NCI-H774 (cell line): ENCODE measurements around the gene CBFA2T2.
"Not testable (repeated sequence)": the region's sequence is repeated elsewhere in the genome, so short reads cannot be mapped to it uniquely, and the experiment has no call there.

Experiments
- DNase-seq: peaks from one replicate; lab custom pipeline; 2025; lab: John Stamatoyannopoulos, UW

The CBFA2T2 gene

DNA sequence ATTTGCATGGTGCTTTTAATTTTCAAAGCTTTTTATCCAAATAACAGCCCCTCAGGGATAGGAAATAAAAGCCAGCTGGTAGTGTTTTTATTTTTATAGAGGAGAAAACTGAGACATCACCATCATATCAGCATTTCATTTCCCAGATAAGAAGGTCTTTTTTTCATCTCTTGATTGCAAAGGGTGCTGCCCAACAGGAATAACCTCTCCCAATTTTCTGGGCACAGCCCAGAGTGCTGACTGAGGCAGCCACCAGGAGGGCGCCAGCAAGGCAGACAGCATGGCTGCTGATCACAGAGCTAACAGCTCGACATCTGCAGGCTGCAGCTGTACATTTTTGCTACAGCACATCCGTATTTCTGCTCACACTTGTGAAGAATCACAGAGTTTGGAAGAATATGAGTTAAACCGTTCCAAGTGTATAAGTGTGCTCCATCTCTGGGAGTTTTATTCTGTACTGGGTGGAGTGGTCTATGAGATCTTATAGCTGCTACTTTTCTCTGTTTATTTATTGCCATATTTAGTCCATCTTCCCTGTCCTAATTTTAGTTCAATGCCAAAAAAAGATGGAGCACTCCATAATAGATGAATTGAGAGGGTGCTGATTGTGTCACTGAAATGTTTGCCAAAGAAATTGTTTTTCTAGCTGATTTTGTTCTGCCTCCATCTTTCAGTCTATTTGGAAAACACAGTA lies 86.7 kb downstream of the CBFA2T2 start:
- no peak for DNase-seq

DNA sequence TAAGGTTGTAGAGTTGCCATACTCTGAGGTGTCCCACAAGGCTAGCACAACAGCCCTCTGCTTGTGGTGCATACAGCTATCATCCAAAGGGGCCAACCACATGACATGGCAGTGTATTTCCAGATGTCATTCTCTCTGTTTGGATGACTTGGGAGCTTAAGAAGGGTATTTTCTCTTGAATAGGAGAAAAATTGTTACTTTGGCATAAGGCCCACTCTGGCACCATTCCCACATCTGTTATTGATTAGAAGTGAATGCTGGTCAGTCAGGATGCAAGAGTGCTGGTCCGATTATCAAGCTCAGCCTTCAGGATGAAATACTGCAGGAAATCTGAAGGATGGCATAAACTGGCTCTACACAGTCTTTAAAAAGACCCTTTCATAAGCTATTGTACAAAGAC lies 88.6 kb downstream of the CBFA2T2 start:
- no peak for DNase-seq

DNA sequence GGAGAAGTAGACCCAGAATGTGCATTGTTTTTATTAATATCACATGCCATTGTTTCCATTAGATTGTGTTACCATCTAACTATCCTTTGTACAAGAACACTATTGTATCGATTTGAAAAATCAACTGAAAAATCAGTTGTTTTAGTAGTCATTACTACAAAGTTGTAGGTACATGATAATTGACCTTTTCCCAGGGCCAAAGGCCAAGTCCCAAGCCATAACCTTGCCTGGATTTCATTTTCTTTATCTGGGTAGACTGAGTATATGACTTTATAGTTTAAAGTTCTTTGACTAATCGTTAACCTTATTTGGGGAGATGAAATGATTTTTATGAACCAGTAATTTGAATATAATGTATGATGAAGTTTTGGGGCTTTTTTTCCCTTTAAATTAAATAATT lies 93.2 kb downstream of the CBFA2T2 start:
- no peak for DNase-seq

- DNase-seq, result no peak
These were observed 95.1 kb downstream of the CBFA2T2 start for GRCh38 chr20:33584976-33585375.

GRCh38 chr20:33585413-33585812 lies 95.5 kb downstream of the CBFA2T2 start:
- DNase-seq, result no peak

DNA sequence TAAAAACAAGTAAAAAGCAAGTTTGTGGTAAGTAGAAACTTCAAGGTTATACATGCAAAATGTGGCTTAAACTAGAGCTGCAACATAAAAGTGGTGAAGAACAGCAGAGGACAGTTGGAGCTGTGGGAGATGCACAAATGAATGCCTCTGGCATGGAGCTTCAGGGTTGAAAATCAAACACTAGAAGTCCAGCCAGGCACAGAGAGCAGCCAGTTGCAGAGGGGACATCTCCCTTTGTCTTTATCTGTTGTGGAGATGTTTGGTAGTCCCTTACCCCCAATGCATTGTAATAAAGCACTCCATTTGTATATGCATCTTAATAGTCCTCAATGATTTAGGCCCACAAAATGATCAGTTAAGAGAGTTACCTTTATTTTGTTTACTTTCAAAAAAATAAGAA lies 99.2 kb downstream of the CBFA2T2 start:
- no peak for DNase-seq

- not testable (repeated sequence) for DNase-seq
These were observed 102.0 kb downstream of the CBFA2T2 start for GRCh38 chr20:33591901-33592300.

GRCh38 chr20:33594743-33595142 lies 104.8 kb downstream of the CBFA2T2 start:
- DNase-seq, result no peak

- DNase-seq, result no peak
These were observed 110.5 kb downstream of the CBFA2T2 start for GRCh38 chr20:33600414-33600813.

DNA sequence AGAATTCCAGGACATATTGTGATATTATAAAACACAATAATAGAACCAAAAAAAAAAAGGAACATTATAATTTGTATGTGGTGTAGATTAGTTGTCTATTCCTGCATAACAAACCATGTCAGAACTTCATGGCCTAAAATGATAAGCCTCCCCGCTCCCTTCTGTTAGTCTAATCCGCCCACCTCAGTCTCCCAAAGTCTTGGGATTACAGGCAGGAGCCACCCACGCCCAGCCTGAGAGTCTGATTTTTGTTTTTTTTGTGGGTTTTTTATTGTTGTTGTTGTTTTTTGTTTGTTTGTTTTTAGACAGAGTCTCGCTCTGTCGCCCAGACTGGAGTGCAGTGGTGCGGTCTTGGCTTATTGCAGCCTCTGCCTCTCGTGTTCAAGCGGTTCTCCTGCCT lies 111.1 kb downstream of the CBFA2T2 start:
- DNase-seq, result no peak

DNA sequence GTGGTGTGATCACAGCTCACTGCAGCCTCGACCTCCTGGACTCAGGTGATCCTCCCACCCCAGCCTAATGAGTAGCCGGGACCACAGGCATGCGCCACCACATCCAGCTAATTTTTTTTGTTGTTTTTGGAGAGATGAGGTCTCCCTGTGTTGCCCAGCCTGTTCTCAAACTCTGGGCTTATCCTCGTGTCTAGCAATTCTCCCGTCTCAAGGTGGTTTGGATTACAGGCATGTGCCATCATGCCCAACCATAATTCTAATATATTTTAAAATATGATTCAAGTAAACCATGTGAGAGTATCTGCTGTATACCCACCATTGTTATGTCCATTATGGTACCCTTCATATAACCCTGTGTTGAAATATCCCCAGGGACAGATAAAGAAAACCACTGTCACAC lies 112.0 kb downstream of the CBFA2T2 start:
- no peak for DNase-seq

GRCh38 chr20:33602826-33603590 lies 113.1 kb downstream of the CBFA2T2 start:
- DNase-seq, result no peak

- DNase-seq, result no peak
These were observed 114.4 kb downstream of the CBFA2T2 start for GRCh38 chr20:33604084-33604990.

DNA sequence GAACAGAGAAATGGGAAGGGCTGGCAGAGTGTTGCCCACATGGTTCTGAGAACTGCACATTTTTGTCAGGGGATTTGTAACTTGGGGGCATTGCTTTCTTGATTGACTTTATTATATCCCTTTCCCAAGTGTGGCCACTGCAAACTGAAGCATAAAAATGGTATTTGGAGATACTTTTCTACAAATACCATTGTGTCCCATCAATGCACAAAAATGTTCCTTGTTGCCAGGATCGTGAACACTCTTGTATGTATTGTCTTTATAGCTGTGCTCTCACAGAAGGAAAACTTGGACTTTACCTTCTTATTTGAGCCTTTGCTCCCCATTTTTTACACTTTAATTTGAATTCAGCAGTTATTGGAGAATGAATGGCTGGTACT lies 115.1 kb downstream of the CBFA2T2 start:
- no peak for DNase-seq

DNA sequence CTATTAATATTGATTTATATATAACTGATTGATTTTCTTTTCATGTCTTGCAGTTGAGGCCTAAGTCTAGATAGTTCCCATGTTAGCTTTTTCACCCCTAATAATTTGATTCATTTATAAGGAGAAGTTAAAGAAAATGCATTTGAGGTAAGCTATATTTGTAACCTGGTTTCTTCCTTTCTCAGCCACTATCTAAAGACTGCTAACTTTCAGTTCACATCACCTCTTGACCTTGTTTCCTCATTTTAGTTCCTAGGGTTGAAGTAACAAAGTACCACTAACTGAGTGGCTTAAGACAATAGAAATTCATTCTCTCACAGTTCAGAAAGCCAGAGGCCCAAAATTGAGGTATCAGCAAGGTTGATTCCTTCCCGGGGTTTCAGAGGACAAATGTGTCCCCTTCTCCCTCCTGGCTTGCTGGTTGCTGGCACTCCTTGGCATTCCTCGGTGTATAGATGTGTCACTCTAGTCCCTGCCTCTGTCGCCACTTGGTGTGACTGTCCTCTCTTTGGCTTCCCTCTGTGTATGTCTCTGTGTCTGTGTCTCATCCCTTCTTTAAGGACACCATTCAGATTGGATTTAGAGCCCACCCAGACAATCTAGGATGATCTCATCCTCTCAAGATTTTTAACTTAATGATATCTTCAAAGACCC lies 116.3 kb downstream of the CBFA2T2 start:
- DNase-seq, result no peak

- no peak for DNase-seq
These were observed 119.6 kb downstream of the CBFA2T2 start for GRCh38 chr20:33609504-33609903.

- no peak for DNase-seq
These were observed 121.2 kb downstream of the CBFA2T2 start for GRCh38 chr20:33611106-33611505.

DNA sequence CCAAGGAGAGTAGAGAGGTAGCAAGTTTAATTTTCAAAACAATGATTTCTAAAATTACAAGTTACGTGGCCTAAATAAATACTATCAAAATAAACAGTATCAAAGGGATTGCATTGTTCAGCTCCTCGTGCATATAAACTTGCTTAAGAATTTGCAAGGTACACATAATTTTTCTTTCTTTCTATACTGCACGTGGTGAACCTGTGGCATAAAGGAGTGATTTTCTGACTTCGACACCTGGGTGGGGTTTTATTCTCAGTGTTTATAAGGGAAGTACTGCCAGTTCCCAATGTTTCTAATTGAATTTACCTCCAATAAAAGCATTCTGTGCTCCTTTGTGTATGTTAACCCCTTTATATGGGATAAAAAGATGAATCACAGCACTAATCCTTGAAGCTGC lies 122.1 kb downstream of the CBFA2T2 start:
- DNase-seq, result no peak

GRCh38 chr20:33621717-33622400 lies 132.0 kb downstream of the CBFA2T2 start:
- no peak for DNase-seq

- no peak for DNase-seq
These were observed 132.9 kb downstream of the CBFA2T2 start for GRCh38 chr20:33622705-33623365.

DNA sequence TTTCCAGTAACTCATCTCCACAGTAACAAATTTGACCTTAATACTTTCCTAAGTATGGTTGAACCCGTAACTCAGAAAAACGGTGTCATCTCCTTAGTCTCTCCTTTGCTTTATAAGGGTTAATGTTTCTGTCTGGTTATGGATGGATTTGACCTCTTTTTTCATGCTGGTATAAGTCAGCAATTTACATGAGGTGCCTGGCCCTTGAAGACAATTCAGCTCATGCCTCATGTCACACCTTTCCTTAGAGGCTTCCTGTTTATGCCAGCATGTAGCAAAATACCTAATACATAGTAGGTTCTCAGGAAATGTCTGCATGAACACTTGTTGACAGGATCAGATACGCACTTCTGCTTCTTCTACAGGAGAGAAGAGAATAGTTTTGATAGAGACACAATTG lies 134.5 kb downstream of the CBFA2T2 start:
- DNase-seq, result no peak
